Measurements from ENCODE around the gene IQSEC1.

Gene IQSEC1

DNA sequence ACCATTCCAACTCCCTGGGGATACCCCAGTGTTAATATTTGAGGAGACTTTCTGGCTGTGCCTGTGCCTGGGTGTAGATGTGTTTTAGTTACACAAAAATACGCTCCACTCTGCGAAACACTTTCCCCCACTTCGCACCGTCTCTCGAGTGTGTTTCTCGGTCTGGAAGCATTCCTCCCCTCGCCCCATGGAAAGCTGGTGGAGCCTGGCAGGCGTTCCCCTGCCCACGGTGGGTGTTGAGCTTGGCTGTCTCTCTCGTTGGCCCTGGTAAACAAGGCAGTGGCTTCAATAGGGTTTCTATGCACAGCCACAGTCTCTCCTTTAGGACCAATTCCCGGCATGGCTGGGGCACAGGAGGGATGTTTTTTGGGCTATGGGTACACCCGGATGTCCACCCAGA, 19.3 kb downstream of the IQSEC1 start:
- no peak for DNase-seq
- 96% methylated on average over 9 of the region's 12 CpGs for WGBS (ENCODE audit: insufficient coverage)
- Histone ChIP-seq H3K4me3 (ENCODE audit: control insufficient read depth in 1 of 7, extremely low read depth in 1 of 7, insufficient read depth in 4 of 7, low read depth in 2 of 7, low read length in 6 of 7) (no peak overlapping the region), H3K4me1 (ENCODE audit: control extremely low read depth in 1 of 4, control insufficient read depth in 4 of 4, insufficient read depth in 4 of 4, low read length in 3 of 4) (peaks cover 0 to 10% (median 5%) of the 10 kb centered on the region in 4 experiments), H3K9me3 (ENCODE audit: control extremely low read depth in 1 of 5, control insufficient read depth in 4 of 5, insufficient read depth in 2 of 5, low read depth in 1 of 5, low read length in 4 of 5) (no peaks in the 10 kb centered on the region), H3K27ac (ENCODE audit: insufficient read depth in 1 of 2, low read depth in 1 of 2, low read length in 2 of 2, poor library complexity in 1 of 2, severe bottlenecking in 2 of 2) (no peak overlapping the region), H3K27me3 (replicated peaks in 2 of 5; ENCODE audit: control insufficient read depth in 4 of 5, insufficient read depth in 5 of 5, low read length in 4 of 5) (no peaks in the 10 kb centered on the region), H3K36me3 (ENCODE audit: control insufficient read depth in 4 of 4, insufficient read depth in 4 of 4, low read length in 3 of 4) (no peaks in the 10 kb centered on the region)
- ChIA-PET POLR2A (no interaction called here), CTCF (no interaction called here)

- no peak overlapping the region for H3K27ac ChIP-seq (ENCODE audit: insufficient read depth in 1 of 2, low read depth in 1 of 2, low read length in 2 of 2, poor library complexity in 1 of 2, severe bottlenecking in 2 of 2)
- H3K36me3 ChIP-seq (ENCODE audit: control insufficient read depth in 4 of 4, insufficient read depth in 4 of 4, low read length in 3 of 4): no peaks in the 10 kb centered on the region
- H3K4me1 ChIP-seq (ENCODE audit: control extremely low read depth in 1 of 4, control insufficient read depth in 4 of 4, insufficient read depth in 4 of 4, low read length in 3 of 4): peaks cover 0 to 10% (median 5%) of the 10 kb centered on the region in 4 experiments
- no peak overlapping the region for H3K4me3 ChIP-seq (ENCODE audit: control insufficient read depth in 1 of 7, extremely low read depth in 1 of 7, insufficient read depth in 4 of 7, low read depth in 2 of 7, low read length in 6 of 7)
- WGBS (ENCODE audit: insufficient coverage): 72% methylated on average over 5 of the region's 8 CpGs
- ChIA-PET CTCF (no interaction called here), POLR2A (no interaction called here)
- H3K27me3 ChIP-seq (replicated peaks in 2 of 5; ENCODE audit: control insufficient read depth in 4 of 5, insufficient read depth in 5 of 5, low read length in 4 of 5): no peaks in the 10 kb centered on the region
- no peaks in the 10 kb centered on the region for H3K9me3 ChIP-seq (ENCODE audit: control extremely low read depth in 1 of 5, control insufficient read depth in 4 of 5, insufficient read depth in 2 of 5, low read depth in 1 of 5, low read length in 4 of 5)
- no peak for DNase-seq
Measured at GRCh38 chr3:13053420-13053819, 19.8 kb downstream of the IQSEC1 start.

GRCh38 chr3:13052191-13052820, 20.9 kb downstream of the IQSEC1 start:
- Histone ChIP-seq H3K27me3 (replicated peaks in 2 of 5; ENCODE audit: control insufficient read depth in 4 of 5, insufficient read depth in 5 of 5, low read length in 4 of 5) (no peaks in the 10 kb centered on the region), H3K9me3 (ENCODE audit: control extremely low read depth in 1 of 5, control insufficient read depth in 4 of 5, insufficient read depth in 2 of 5, low read depth in 1 of 5, low read length in 4 of 5) (no peaks in the 10 kb centered on the region), H3K4me3 (ENCODE audit: control insufficient read depth in 1 of 7, extremely low read depth in 1 of 7, insufficient read depth in 4 of 7, low read depth in 2 of 7, low read length in 6 of 7) (no peak overlapping the region), H3K36me3 (ENCODE audit: control insufficient read depth in 4 of 4, insufficient read depth in 4 of 4, low read length in 3 of 4) (no peaks in the 10 kb centered on the region), H3K4me1 (ENCODE audit: control extremely low read depth in 1 of 4, control insufficient read depth in 4 of 4, insufficient read depth in 4 of 4, low read length in 3 of 4) (peaks cover 0 to 10% (median 5%) of the 10 kb centered on the region in 4 experiments), H3K27ac (ENCODE audit: insufficient read depth in 1 of 2, low read depth in 1 of 2, low read length in 2 of 2, poor library complexity in 1 of 2, severe bottlenecking in 2 of 2) (no peak overlapping the region)
- DNase-seq: no peak
- POLR2A ChIA-PET: no interaction called here
- WGBS (ENCODE audit: insufficient coverage): 99% methylated on average over 13 of the region's 16 CpGs
- CTCF ChIA-PET: no interaction called here

- Histone ChIP-seq H3K9me3 (ENCODE audit: control extremely low read depth in 1 of 5, control insufficient read depth in 4 of 5, insufficient read depth in 2 of 5, low read depth in 1 of 5, low read length in 4 of 5) (no peaks in the 10 kb centered on the region), H3K27me3 (replicated peaks in 2 of 5; ENCODE audit: control insufficient read depth in 4 of 5, insufficient read depth in 5 of 5, low read length in 4 of 5) (no peaks in the 10 kb centered on the region), H3K36me3 (ENCODE audit: control insufficient read depth in 4 of 4, insufficient read depth in 4 of 4, low read length in 3 of 4) (no peaks in the 10 kb centered on the region), H3K4me3 (ENCODE audit: control insufficient read depth in 1 of 7, extremely low read depth in 1 of 7, insufficient read depth in 4 of 7, low read depth in 2 of 7, low read length in 6 of 7) (no peak overlapping the region), H3K27ac (ENCODE audit: insufficient read depth in 1 of 2, low read depth in 1 of 2, low read length in 2 of 2, poor library complexity in 1 of 2, severe bottlenecking in 2 of 2) (no peak overlapping the region), H3K4me1 (ENCODE audit: control extremely low read depth in 1 of 4, control insufficient read depth in 4 of 4, insufficient read depth in 4 of 4, low read length in 3 of 4) (peaks cover 0 to 14% (median 7%) of the 10 kb centered on the region in 4 experiments)
- 97% methylated on average over 3 of the region's 6 CpGs for WGBS (ENCODE audit: insufficient coverage)
- ChIA-PET CTCF (no interaction called here), POLR2A (no interaction called here)
- DNase-seq: no peak
Measured at GRCh38 chr3:13051581-13051980, 21.6 kb downstream of the IQSEC1 start.

- no peak overlapping the region for H3K4me3 ChIP-seq (ENCODE audit: control insufficient read depth in 1 of 7, extremely low read depth in 1 of 7, insufficient read depth in 4 of 7, low read depth in 2 of 7, low read length in 6 of 7)
- no peaks in the 10 kb centered on the region for H3K36me3 ChIP-seq (ENCODE audit: control insufficient read depth in 4 of 4, insufficient read depth in 4 of 4, low read length in 3 of 4)
- CTCF ChIA-PET: interaction anchor here (0.7 to 1.9 kb wide), 2 partner anchors 11 to 67 kb away, joined by 4 to 6 read pairs; no protein-coding TSS in a partner anchor
- POLR2A ChIA-PET: no interaction called here
- peaks cover 0 to 19% (median 12%) of the 10 kb centered on the region in 4 experiments for H3K4me1 ChIP-seq (ENCODE audit: control extremely low read depth in 1 of 4, control insufficient read depth in 4 of 4, insufficient read depth in 4 of 4, low read length in 3 of 4)
- H3K9me3 ChIP-seq (ENCODE audit: control extremely low read depth in 1 of 5, control insufficient read depth in 4 of 5, insufficient read depth in 2 of 5, low read depth in 1 of 5, low read length in 4 of 5): no peaks in the 10 kb centered on the region
- WGBS (ENCODE audit: insufficient coverage): 60% methylated on average over 2 of the region's 2 CpGs
- no peak overlapping the region for H3K27ac ChIP-seq (ENCODE audit: insufficient read depth in 1 of 2, low read depth in 1 of 2, low read length in 2 of 2, poor library complexity in 1 of 2, severe bottlenecking in 2 of 2)
- no peaks in the 10 kb centered on the region for H3K27me3 ChIP-seq (replicated peaks in 2 of 5; ENCODE audit: control insufficient read depth in 4 of 5, insufficient read depth in 5 of 5, low read length in 4 of 5)
- DNase-seq: no peak
Measured at GRCh38 chr3:13051066-13051465, 22.2 kb downstream of the IQSEC1 start.

GRCh38 chr3:13050446-13050845, 22.8 kb downstream of the IQSEC1 start:
- Histone ChIP-seq H3K9me3 (ENCODE audit: control extremely low read depth in 1 of 5, control insufficient read depth in 4 of 5, insufficient read depth in 2 of 5, low read depth in 1 of 5, low read length in 4 of 5) (no peaks in the 10 kb centered on the region), H3K27ac (ENCODE audit: insufficient read depth in 1 of 2, low read depth in 1 of 2, low read length in 2 of 2, poor library complexity in 1 of 2, severe bottlenecking in 2 of 2) (no peak overlapping the region), H3K4me3 (ENCODE audit: control insufficient read depth in 1 of 7, extremely low read depth in 1 of 7, insufficient read depth in 4 of 7, low read depth in 2 of 7, low read length in 6 of 7) (no peak overlapping the region), H3K4me1 (ENCODE audit: control extremely low read depth in 1 of 4, control insufficient read depth in 4 of 4, insufficient read depth in 4 of 4, low read length in 3 of 4) (peaks cover 0 to 26% (median 14%) of the 10 kb centered on the region in 4 experiments), H3K27me3 (replicated peaks in 2 of 5; ENCODE audit: control insufficient read depth in 4 of 5, insufficient read depth in 5 of 5, low read length in 4 of 5) (no peaks in the 10 kb centered on the region), H3K36me3 (ENCODE audit: control insufficient read depth in 4 of 4, insufficient read depth in 4 of 4, low read length in 3 of 4) (no peaks in the 10 kb centered on the region)
- DNase-seq: no peak
- no CpG with 5 or more reads among the region's 3 CpGs for WGBS (ENCODE audit: insufficient coverage)
- CTCF ChIA-PET: interaction anchor here (0.7 to 1.9 kb wide), 5 partner anchors 11 to 66 kb away, joined by 3 to 6 read pairs (median 4); no protein-coding TSS in a partner anchor
- POLR2A ChIA-PET: no interaction called here

GRCh38 chr3:13049400-13049799, 23.8 kb downstream of the IQSEC1 start:
- 96% methylated on average over 6 of the region's 6 CpGs for WGBS (ENCODE audit: insufficient coverage)
- Histone ChIP-seq H3K27ac (ENCODE audit: insufficient read depth in 1 of 2, low read depth in 1 of 2, low read length in 2 of 2, poor library complexity in 1 of 2, severe bottlenecking in 2 of 2) (no peak overlapping the region), H3K4me3 (ENCODE audit: control insufficient read depth in 1 of 7, extremely low read depth in 1 of 7, insufficient read depth in 4 of 7, low read depth in 2 of 7, low read length in 6 of 7) (no peak overlapping the region), H3K9me3 (ENCODE audit: control extremely low read depth in 1 of 5, control insufficient read depth in 4 of 5, insufficient read depth in 2 of 5, low read depth in 1 of 5, low read length in 4 of 5) (no peaks in the 10 kb centered on the region), H3K4me1 (ENCODE audit: control extremely low read depth in 1 of 4, control insufficient read depth in 4 of 4, insufficient read depth in 4 of 4, low read length in 3 of 4) (peaks cover 0 to 26% (median 19%) of the 10 kb centered on the region in 4 experiments), H3K27me3 (replicated peaks in 2 of 5; ENCODE audit: control insufficient read depth in 4 of 5, insufficient read depth in 5 of 5, low read length in 4 of 5) (no peaks in the 10 kb centered on the region), H3K36me3 (ENCODE audit: control insufficient read depth in 4 of 4, insufficient read depth in 4 of 4, low read length in 3 of 4) (no peaks in the 10 kb centered on the region)
- POLR2A ChIA-PET: no interaction called here
- no peak for DNase-seq
- CTCF ChIA-PET: interaction anchor here (1.1 to 2.9 kb wide), 6 partner anchors 12 to 65 kb away, joined by 3 to 9 read pairs (median 4); no protein-coding TSS in a partner anchor
